ENCODE measurements around the gene PTGS1. TPM values are rescaled to one million over a fixed set of nuclear protein-coding genes. Genes with fewer than 3 reads are reported as not detected.

PTGS1 gene
- total and polyA plus RNA-seq, 2 of the 13 experiments (the other 11 are each of a cell fraction or from before 2014, with no cell fraction given) = 0.07 to 0.08 TPM

DNA sequence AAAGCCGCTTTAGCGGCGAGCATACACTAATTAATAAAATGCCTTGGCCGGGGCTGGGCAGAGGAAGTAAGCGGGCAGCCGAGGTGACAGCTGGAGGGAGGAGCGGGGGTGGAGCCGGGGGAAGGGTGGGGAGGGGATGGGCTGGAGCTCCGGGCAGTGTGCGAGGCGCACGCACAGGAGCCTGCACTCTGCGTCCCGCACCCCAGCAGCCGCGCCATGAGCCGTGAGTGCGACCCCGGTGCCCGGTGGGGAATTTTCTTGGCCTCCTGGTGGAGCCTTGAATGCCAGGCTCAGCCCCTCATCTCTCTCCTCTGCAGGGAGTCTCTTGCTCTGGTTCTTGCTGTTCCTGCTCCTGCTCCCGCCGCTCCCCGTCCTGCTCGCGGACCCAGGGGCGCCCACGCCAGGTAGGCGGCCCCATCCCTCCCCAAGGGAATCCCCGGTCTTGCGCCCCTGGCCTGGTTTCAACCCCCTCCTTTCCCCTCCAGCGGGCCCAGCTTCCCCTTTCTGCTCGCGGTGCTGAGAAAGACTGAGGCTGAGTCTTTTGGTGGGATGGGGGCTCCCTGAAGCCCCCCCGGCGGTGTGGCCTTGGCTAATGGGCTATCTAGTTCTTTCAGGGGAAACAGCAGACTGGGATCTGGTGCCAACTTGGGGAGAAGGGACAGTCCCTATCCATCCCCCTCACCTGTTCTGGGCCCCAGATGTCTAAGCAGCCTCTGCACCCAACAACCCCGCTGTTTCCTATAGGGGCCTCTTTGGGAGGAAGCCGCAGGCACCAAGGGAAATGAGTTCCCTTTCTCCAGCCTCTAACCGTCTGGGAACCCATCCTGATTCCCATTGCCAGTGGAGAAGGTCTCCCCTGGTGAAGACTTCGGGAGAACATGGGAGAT is at the start of gene PTGS1 (continued):
- TF ChIP-seq, protein P1, sequence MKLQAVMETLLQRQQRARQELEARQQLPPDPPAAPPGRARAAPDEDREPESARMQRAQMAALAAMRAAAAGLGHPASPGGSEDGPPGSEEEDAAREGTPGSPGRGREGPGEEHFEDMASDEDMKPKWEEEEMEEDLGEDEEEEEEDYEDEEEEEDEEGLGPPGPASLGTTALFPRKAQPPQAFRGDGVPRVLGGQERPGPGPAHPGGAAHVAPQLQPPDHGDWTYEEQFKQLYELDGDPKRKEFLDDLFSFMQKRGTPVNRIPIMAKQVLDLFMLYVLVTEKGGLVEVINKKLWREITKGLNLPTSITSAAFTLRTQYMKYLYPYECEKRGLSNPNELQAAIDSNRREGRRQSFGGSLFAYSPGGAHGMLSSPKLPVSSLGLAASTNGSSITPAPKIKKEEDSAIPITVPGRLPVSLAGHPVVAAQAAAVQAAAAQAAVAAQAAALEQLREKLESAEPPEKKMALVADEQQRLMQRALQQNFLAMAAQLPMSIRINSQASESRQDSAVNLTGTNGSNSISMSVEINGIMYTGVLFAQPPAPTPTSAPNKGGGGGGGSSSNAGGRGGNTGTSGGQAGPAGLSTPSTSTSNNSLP (IDR thresholded peaks at IDR 0.05; ENCODE audit: low read depth, low read length) = no peak
- TF ChIP-seq, protein P2, sequence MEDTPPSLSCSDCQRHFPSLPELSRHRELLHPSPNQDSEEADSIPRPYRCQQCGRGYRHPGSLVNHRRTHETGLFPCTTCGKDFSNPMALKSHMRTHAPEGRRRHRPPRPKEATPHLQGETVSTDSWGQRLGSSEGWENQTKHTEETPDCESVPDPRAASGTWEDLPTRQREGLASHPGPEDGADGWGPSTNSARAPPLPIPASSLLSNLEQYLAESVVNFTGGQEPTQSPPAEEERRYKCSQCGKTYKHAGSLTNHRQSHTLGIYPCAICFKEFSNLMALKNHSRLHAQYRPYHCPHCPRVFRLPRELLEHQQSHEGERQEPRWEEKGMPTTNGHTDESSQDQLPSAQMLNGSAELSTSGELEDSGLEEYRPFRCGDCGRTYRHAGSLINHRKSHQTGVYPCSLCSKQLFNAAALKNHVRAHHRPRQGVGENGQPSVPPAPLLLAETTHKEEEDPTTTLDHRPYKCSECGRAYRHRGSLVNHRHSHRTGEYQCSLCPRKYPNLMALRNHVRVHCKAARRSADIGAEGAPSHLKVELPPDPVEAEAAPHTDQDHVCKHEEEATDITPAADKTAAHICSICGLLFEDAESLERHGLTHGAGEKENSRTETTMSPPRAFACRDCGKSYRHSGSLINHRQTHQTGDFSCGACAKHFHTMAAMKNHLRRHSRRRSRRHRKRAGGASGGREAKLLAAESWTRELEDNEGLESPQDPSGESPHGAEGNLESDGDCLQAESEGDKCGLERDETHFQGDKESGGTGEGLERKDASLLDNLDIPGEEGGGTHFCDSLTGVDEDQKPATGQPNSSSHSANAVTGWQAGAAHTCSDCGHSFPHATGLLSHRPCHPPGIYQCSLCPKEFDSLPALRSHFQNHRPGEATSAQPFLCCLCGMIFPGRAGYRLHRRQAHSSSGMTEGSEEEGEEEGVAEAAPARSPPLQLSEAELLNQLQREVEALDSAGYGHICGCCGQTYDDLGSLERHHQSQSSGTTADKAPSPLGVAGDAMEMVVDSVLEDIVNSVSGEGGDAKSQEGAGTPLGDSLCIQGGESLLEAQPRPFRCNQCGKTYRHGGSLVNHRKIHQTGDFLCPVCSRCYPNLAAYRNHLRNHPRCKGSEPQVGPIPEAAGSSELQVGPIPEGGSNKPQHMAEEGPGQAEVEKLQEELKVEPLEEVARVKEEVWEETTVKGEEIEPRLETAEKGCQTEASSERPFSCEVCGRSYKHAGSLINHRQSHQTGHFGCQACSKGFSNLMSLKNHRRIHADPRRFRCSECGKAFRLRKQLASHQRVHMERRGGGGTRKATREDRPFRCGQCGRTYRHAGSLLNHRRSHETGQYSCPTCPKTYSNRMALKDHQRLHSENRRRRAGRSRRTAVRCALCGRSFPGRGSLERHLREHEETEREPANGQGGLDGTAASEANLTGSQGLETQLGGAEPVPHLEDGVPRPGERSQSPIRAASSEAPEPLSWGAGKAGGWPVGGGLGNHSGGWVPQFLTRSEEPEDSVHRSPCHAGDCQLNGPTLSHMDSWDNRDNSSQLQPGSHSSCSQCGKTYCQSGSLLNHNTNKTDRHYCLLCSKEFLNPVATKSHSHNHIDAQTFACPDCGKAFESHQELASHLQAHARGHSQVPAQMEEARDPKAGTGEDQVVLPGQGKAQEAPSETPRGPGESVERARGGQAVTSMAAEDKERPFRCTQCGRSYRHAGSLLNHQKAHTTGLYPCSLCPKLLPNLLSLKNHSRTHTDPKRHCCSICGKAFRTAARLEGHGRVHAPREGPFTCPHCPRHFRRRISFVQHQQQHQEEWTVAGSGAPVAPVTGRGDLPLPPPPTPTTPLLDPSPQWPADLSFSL (CRISPR knock-in tag; IDR thresholded peaks at IDR 0.05) = no peak
- TF ChIP-seq, protein P3, sequence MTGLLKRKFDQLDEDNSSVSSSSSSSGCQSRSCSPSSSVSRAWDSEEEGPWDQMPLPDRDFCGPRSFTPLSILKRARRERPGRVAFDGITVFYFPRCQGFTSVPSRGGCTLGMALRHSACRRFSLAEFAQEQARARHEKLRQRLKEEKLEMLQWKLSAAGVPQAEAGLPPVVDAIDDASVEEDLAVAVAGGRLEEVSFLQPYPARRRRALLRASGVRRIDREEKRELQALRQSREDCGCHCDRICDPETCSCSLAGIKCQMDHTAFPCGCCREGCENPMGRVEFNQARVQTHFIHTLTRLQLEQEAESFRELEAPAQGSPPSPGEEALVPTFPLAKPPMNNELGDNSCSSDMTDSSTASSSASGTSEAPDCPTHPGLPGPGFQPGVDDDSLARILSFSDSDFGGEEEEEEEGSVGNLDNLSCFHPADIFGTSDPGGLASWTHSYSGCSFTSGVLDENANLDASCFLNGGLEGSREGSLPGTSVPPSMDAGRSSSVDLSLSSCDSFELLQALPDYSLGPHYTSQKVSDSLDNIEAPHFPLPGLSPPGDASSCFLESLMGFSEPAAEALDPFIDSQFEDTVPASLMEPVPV (CRISPR knock-in tag; IDR thresholded peaks at IDR 0.05) = no peak
- no peak for TF ChIP-seq ZFP36L2 (CRISPR knock-in tag; IDR thresholded peaks at IDR 0.05)
- no peak for TF ChIP-seq ZNF263 (CRISPR knock-in tag; IDR thresholded peaks at IDR 0.05)
- TF ChIP-seq NFIC (IDR thresholded peaks at IDR 0.05; ENCODE audit: low read length) = no peak
- TF ChIP-seq NFATC3 (CRISPR knock-in tag; IDR thresholded peaks at IDR 0.05) = no peak
- TF ChIP-seq, protein P4, sequence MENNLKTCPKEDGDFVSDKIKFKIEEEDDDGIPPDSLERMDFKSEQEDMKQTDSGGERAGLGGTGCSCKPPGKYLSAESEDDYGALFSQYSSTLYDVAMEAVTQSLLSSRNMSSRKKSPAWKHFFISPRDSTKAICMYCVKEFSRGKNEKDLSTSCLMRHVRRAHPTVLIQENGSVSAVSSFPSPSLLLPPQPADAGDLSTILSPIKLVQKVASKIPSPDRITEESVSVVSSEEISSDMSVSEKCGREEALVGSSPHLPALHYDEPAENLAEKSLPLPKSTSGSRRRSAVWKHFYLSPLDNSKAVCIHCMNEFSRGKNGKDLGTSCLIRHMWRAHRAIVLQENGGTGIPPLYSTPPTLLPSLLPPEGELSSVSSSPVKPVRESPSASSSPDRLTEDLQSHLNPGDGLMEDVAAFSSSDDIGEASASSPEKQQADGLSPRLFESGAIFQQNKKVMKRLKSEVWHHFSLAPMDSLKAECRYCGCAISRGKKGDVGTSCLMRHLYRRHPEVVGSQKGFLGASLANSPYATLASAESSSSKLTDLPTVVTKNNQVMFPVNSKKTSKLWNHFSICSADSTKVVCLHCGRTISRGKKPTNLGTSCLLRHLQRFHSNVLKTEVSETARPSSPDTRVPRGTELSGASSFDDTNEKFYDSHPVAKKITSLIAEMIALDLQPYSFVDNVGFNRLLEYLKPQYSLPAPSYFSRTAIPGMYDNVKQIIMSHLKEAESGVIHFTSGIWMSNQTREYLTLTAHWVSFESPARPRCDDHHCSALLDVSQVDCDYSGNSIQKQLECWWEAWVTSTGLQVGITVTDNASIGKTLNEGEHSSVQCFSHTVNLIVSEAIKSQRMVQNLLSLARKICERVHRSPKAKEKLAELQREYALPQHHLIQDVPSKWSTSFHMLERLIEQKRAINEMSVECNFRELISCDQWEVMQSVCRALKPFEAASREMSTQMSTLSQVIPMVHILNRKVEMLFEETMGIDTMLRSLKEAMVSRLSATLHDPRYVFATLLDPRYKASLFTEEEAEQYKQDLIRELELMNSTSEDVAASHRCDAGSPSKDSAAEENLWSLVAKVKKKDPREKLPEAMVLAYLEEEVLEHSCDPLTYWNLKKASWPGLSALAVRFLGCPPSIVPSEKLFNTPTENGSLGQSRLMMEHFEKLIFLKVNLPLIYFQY (CRISPR knock-in tag; IDR thresholded peaks at IDR 0.05; ENCODE audit: borderline replicate concordance) = no peak
- no peak for TF ChIP-seq ARNTL (CRISPR knock-in tag; IDR thresholded peaks at IDR 0.05)
- TF ChIP-seq, protein P5, sequence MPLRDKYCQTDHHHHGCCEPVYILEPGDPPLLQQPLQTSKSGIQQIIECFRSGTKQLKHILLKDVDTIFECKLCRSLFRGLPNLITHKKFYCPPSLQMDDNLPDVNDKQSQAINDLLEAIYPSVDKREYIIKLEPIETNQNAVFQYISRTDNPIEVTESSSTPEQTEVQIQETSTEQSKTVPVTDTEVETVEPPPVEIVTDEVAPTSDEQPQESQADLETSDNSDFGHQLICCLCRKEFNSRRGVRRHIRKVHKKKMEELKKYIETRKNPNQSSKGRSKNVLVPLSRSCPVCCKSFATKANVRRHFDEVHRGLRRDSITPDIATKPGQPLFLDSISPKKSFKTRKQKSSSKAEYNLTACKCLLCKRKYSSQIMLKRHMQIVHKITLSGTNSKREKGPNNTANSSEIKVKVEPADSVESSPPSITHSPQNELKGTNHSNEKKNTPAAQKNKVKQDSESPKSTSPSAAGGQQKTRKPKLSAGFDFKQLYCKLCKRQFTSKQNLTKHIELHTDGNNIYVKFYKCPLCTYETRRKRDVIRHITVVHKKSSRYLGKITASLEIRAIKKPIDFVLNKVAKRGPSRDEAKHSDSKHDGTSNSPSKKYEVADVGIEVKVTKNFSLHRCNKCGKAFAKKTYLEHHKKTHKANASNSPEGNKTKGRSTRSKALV (CRISPR knock-in tag; IDR thresholded peaks at IDR 0.05) = no peak

Data from HepG2 (cell line).